HL-60 (cell line): Measurements from ENCODE around the gene PIWIL4.

Experiments used
- DNase-seq, 2 experiments: peaks; one replicate each; pipeline ENCODE4 v3.0.0-alpha.2; 2010 to 2020; ENCODE audit warnings: low read depth in 1 of 2, low spot score in 1 of 2
- H3K27ac ChIP-seq: fragments of 250-450 bp; sonication (Bioruptor Pico); replicated peaks from 2 replicates; pipeline ENCODE4 v1.5.1; 2020; ENCODE audit warnings: mild to moderate bottlenecking, moderate library complexity
- H3K27me3 ChIP-seq: fragments of 250-450 bp; sonication (Bioruptor Pico); 2 replicates; pipeline ENCODE4 v1.5.1; 2021; ENCODE audit warnings: mild to moderate bottlenecking, moderate library complexity; ENCODE audit not compliant: insufficient read depth, poor library complexity, severe bottlenecking
- H3K4me3 ChIP-seq: replicated peaks from 2 replicates; pipeline ENCODE4 v1.5.1; 2011; ENCODE audit warnings: mild to moderate bottlenecking, control low read depth, low read length; ENCODE audit not compliant: insufficient read depth
- CTCF ChIP-seq: IDR thresholded peaks from one replicate; pipeline ENCODE4 v1.5.1; 2011; ENCODE audit warnings: low read length, control low read depth, inconsistent platforms; ENCODE audit not compliant: insufficient read depth
- GABPA ChIP-seq: IDR thresholded peaks from 2 replicates; pipeline ENCODE4 v1.6.1; 2012; ENCODE audit warnings: low read depth
- POLR2AphosphoS5 ChIP-seq: IDR thresholded peaks from 2 replicates; pipeline ENCODE4 v1.6.1; 2012; ENCODE audit warnings: low read depth
- REST ChIP-seq: IDR thresholded peaks from 2 replicates; pipeline ENCODE4 v1.6.1; 2012; ENCODE audit warnings: low read depth; ENCODE audit not compliant: insufficient replicate concordance
- SPI1 ChIP-seq: IDR thresholded peaks from 2 replicates; pipeline ENCODE4 v1.6.1; 2012; ENCODE audit warnings: low read depth, mild to moderate bottlenecking, borderline replicate concordance

PIWIL4 gene

DNA sequence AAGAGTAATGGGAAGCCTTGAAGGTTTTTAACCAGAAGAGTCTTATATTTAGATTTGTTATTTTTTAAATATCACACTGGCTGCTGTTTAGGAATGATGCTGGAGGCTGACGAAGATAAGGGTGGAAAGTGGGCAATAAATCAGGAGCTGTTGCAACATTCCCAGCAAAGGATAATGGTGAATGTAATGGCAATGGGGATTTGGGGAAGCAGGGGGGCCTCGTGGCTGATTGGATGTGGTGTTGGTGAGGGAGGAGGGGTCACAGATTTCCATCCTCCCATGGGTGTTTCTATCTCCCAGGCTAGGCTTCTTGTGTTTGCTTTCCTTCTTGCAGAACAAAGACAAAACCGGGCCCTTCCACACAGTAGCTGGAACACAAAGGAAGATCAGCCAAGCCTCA lies 80.8 kb downstream of the PIWIL4 start:
- TF ChIP-seq CTCF (no peak), POLR2AphosphoS5 (no peak), GABPA (no peak), REST (no peak)
- Histone ChIP-seq H3K27ac (no peak overlapping the region), H3K27me3 (no peaks in the 10 kb centered on the region), H3K4me3 (no peak overlapping the region)
- DNase-seq, result no peak

DNA sequence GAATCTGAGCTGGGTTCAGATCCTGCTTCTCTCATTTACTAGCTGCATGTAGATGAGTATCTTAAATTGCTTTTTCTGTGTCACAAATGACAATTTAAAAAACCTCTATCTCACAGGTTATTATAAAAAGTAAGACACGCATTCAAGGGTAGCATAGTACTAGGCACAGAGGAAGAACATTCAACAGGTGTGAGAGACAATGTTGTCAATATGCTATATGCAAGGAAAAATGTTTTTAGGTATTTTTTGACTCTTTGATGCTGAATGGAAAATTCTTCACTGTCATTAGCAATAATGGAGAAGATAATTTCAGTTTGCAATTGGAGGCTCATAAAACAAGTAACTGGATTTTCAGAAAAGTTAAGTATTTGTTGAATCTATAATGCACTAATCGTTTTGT lies 81.6 kb downstream of the PIWIL4 start:
- TF ChIP-seq REST (no peak), SPI1 (no peak), POLR2AphosphoS5 (no peak), CTCF (no peak), GABPA (no peak)
- H3K4me3 ChIP-seq, result no peak overlapping the region
- DNase-seq, result no peak
- no peak overlapping the region for H3K27ac ChIP-seq
- no peaks in the 10 kb centered on the region for H3K27me3 ChIP-seq

DNA sequence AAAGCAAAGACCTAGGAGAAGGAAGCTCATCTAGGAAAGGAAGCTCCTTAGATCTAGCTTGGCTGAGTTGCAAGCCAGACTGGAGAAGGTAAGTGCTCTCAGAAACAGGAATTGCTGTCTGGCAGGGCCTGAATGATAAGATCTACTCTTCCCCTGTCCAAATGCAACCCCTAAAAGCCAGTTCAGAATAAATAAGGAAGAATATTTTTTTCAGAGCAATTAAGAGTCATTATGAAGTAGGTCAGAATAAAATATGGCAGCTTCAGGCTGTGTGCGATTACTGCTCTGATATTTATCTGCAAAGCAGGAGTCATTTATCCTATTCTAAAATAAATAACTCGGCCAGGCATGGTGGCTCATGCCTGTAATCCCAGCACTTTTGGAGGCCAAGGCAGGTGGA lies 82.1 kb downstream of the PIWIL4 start:
- no peak for DNase-seq
- Histone ChIP-seq H3K27me3 (no peaks in the 10 kb centered on the region), H3K27ac (no peak overlapping the region), H3K4me3 (no peak overlapping the region)
- TF ChIP-seq GABPA, result no peak
- no peak for TF ChIP-seq POLR2AphosphoS5
- no peak for TF ChIP-seq REST
- no peak for TF ChIP-seq SPI1
- no peak for TF ChIP-seq CTCF
